K562 (cell line): ENCODE results near the gene CEP350. TPM values are rescaled to one million over a fixed set of nuclear protein-coding genes. Genes with fewer than 3 reads are reported as not detected.
A peak's percentile ranks its signal among the peaks of the same experiment; 100 is the strongest.

ENCODE experiments used
- DMBX1 ChIP-seq: fragments of 250-450 bp; sonication (Bioruptor Pico); IDR thresholded peaks from 2 replicates; pipeline ENCODE4 v1.8.0; 2022; ENCODE audit warnings: inconsistent platforms, mild to moderate bottlenecking, moderate library complexity, borderline replicate concordance
- THRB ChIP-seq: fragments of 450-650 bp; formaldehyde crosslinking; conservative IDR thresholded peaks from 2 replicates; pipeline ENCODE4 v1.4.0; 2022; ENCODE audit warnings: mild to moderate bottlenecking, missing genetic modification characterization
- ZBTB11 ChIP-seq, 3 experiments: fragments of 200-800 bp in 1 of 3; fragments of 250-450 bp in 1 of 3; fragments of 450-650 bp in 1 of 3; sonication (Bioruptor Pico) in 1 of 3; sonication (Bioruptor generic) in 1 of 3; formaldehyde crosslinking in 1 of 3; IDR thresholded peaks; 2 replicates each; pipeline versions ENCODE4 v1.6.1 to v1.8.0; 2016 to 2022; ENCODE audit warnings: mild to moderate bottlenecking in 2 of 3, missing genetic modification characterization in 2 of 3, missing compliant biosample characterization in 1 of 3, moderate library complexity in 1 of 3
- polyA plus RNA-seq, 8 experiments: library from polyadenylated mRNA; depleted of rRNA in 4 of 8; stranded (reverse) in 5 of 8; unstranded in 3 of 8; fragments of >200 nt; fragmentation: Nextera tagmentation in 2 of 8; fragmentation: Illumina TruSeq in 1 of 8; extraction: Ambion mirVana in 2 of 8; extraction: Trizol in 1 of 8; gene quantifications; 2 replicates each; pipeline versions ENCODE4 v1.2.1 to v1.2.3, GENCODE V29; 2011 to 2014; ENCODE audit warnings: inconsistent platforms in 1 of 8, missing spikeins in 1 of 8
- total RNA-seq, 7 experiments: library from RNA; depleted of rRNA in 6 of 7; stranded (reverse); fragments of >200 nt in 6 of 7; fragmentation: Illumina TruSeq in 2 of 7; extraction: Trizol in 2 of 7; gene quantifications; 2 replicates each; pipeline versions ENCODE4 v1.2.1 to v1.2.3, GENCODE V29; 2011 to 2021; ENCODE audit warnings: low replicate concordance in 1 of 7

Gene CEP350
- total and polyA plus RNA-seq, 9 of the 15 experiments (the other 6 are each of a cell fraction or from before 2014, with no cell fraction given): 8.3 to 64.3 (median 28.0) TPM

GRCh38 chr1:180154325-180155181, 199.9 kb downstream of the CEP350 start, which contains the start of gene QSOX1 (continued):
- peak in 2 of 3 experiments; percentile 45 to 95; a peak in 3 of 6 replicates for TF ChIP-seq ZBTB11 (CRISPR knock-in tag; IDR thresholded peaks at IDR 0.05)
- TF ChIP-seq THRB (CRISPR knock-in tag): no peak
- TF ChIP-seq DMBX1 (CRISPR knock-in tag): 0 out of 2 replicates have a peak, but pooled peaks have one; percentile 25
